Nephron progenitor cell (in vitro differentiated cells): Measurements from ENCODE around the gene MCAT.

Source experiments
- DNase-seq: peaks from one replicate; pipeline ENCODE4 v3.0.0; 2021
- H3K27ac Mint-ChIP-seq: 2 replicates; pipeline ENCODE4 v1.8.0; 2021; ENCODE audit warnings: mild to moderate bottlenecking, moderate library complexity, mixed read lengths
- H3K27me3 Mint-ChIP-seq: 2 replicates; pipeline ENCODE4 v1.8.0; 2021; ENCODE audit warnings: mild to moderate bottlenecking, low read depth, mixed read lengths; ENCODE audit not compliant: poor library complexity
- H3K36me3 Mint-ChIP-seq: 2 replicates; pipeline ENCODE4 v1.8.0; 2021; ENCODE audit warnings: low read depth, mixed read lengths
- H3K4me1 Mint-ChIP-seq: 2 replicates; pipeline ENCODE4 v1.8.0; 2021; ENCODE audit warnings: mixed read lengths
- H3K4me3 Mint-ChIP-seq: 2 replicates; pipeline ENCODE4 v1.8.0; 2021; ENCODE audit warnings: mild to moderate bottlenecking, moderate library complexity, mixed read lengths
- H3K9me3 Mint-ChIP-seq: 2 replicates; pipeline ENCODE4 v1.8.0; 2021; ENCODE audit warnings: mild to moderate bottlenecking, moderate library complexity, mixed read lengths
- CTCF ChIP-seq: fragments of 200-600 bp; sonication (generic); IDR thresholded peaks from 2 replicates; pipeline ENCODE4 v1.5.0; 2021; ENCODE audit warnings: antibody characterized with exemption

Gene MCAT

GRCh38 chr22:43134553-43134952, 8.6 kb downstream of the MCAT start:
- Mint-ChIP-seq H3K9me3 (no peaks in the 10 kb centered on the region), H3K4me1 (no peaks in the 10 kb centered on the region), H3K27me3 (peaks cover 2% of the 10 kb centered on the region), H3K36me3 (peaks cover 55% of the 10 kb centered on the region), H3K4me3 (no peak overlapping the region), H3K27ac (no peak overlapping the region)
- no peak for TF ChIP-seq CTCF
- no peak for DNase-seq

GRCh38 chr22:43133401-43133800, 9.8 kb downstream of the MCAT start:
- no peak for TF ChIP-seq CTCF
- H3K27me3 Mint-ChIP-seq = peaks cover 5% of the 10 kb centered on the region
- H3K36me3 Mint-ChIP-seq = peaks cover 47% of the 10 kb centered on the region
- DNase-seq = no peak
- no peak overlapping the region for H3K4me3 Mint-ChIP-seq
- no peaks in the 10 kb centered on the region for H3K4me1 Mint-ChIP-seq
- no peak overlapping the region for H3K27ac Mint-ChIP-seq
- H3K9me3 Mint-ChIP-seq = no peaks in the 10 kb centered on the region

- H3K9me3 Mint-ChIP-seq = no peaks in the 10 kb centered on the region
- no peak overlapping the region for H3K27ac Mint-ChIP-seq
- peaks cover 35% of the 10 kb centered on the region for H3K36me3 Mint-ChIP-seq
- H3K27me3 Mint-ChIP-seq = peaks cover 5% of the 10 kb centered on the region
- peaks cover under 1% of the 10 kb centered on the region for H3K4me1 Mint-ChIP-seq
- DNase-seq = no peak
- no peak for TF ChIP-seq CTCF
- no peak overlapping the region for H3K4me3 Mint-ChIP-seq
These were observed 11.3 kb downstream of the MCAT start for GRCh38 chr22:43131773-43132501.

GRCh38 chr22:43129426-43130425, 13.5 kb downstream of the MCAT start:
- Mint-ChIP-seq H3K9me3 (no peaks in the 10 kb centered on the region), H3K4me3 (no peak overlapping the region), H3K27ac (no peak overlapping the region), H3K27me3 (peaks cover 5% of the 10 kb centered on the region), H3K36me3 (peaks cover 18% of the 10 kb centered on the region), H3K4me1 (peaks cover 12% of the 10 kb centered on the region)
- DNase-seq = no peak
- TF ChIP-seq CTCF = no peak

GRCh38 chr22:43128928-43129424, 14.2 kb downstream of the MCAT start:
- Mint-ChIP-seq H3K27ac (no peak overlapping the region), H3K9me3 (no peaks in the 10 kb centered on the region), H3K4me1 (peaks cover 12% of the 10 kb centered on the region), H3K36me3 (peaks cover 10% of the 10 kb centered on the region), H3K4me3 (no peak overlapping the region), H3K27me3 (peaks cover 5% of the 10 kb centered on the region)
- no peak for TF ChIP-seq CTCF
- no peak for DNase-seq
